NB4 (cell line): ENCODE results near the gene NRXN3.

Experiments
- DNase-seq: peaks from one replicate; pipeline ENCODE4 v3.0.0; 2010; ENCODE audit warnings: low read depth
- H3K4me3 ChIP-seq: one replicate; pipeline ENCODE4 v1.5.1; 2011; ENCODE audit warnings: mild to moderate bottlenecking, low read depth, low read length, moderate library complexity
- CTCF ChIP-seq: IDR thresholded peaks from one replicate; pipeline ENCODE4 v1.5.1; 2012; ENCODE audit warnings: low read depth, low read length
- MAX ChIP-seq: IDR thresholded peaks from 2 replicates; pipeline ENCODE4 v1.6.1; 2011; ENCODE audit warnings: low read depth, low read length
- MYC ChIP-seq: IDR thresholded peaks from 2 replicates; pipeline ENCODE4 v1.6.1; 2011; ENCODE audit warnings: low read depth, low read length
- POLR2A ChIP-seq: IDR thresholded peaks from 2 replicates; pipeline ENCODE4 v1.6.1; 2011; ENCODE audit warnings: mild to moderate bottlenecking; ENCODE audit not compliant: insufficient read length; ENCODE audit errors: extremely low read depth

Gene NRXN3

GRCh38 chr14:78313499-78313898 lies 143.3 kb downstream of the NRXN3 start:
- TF ChIP-seq MYC (no peak), CTCF (no peak), MAX (no peak), POLR2A (no peak)
- no peak for DNase-seq
- H3K4me3 ChIP-seq = no peak overlapping the region

- no peak for DNase-seq
- no peak for TF ChIP-seq MAX
- no peak for TF ChIP-seq POLR2A
- no peak for TF ChIP-seq MYC
- no peak for TF ChIP-seq CTCF
- H3K4me3 ChIP-seq = no peak overlapping the region
Measured at GRCh38 chr14:78314484-78314883, 144.3 kb downstream of the NRXN3 start.

- H3K4me3 ChIP-seq = no peak overlapping the region
- TF ChIP-seq MYC = no peak
- no peak for TF ChIP-seq POLR2A
- TF ChIP-seq MAX = no peak
- TF ChIP-seq CTCF = no peak
- no peak for DNase-seq
Measured at GRCh38 chr14:78316052-78316451, 145.9 kb downstream of the NRXN3 start.

- H3K4me3 ChIP-seq = no peak overlapping the region
- no peak for DNase-seq
- TF ChIP-seq MAX (no peak), MYC (no peak), CTCF (no peak), POLR2A (no peak)
Measured at GRCh38 chr14:78316786-78317185, 146.6 kb downstream of the NRXN3 start.

GRCh38 chr14:78319406-78319805 lies 149.2 kb downstream of the NRXN3 start:
- H3K4me3 ChIP-seq = no peak overlapping the region
- TF ChIP-seq MAX = no peak
- no peak for TF ChIP-seq CTCF
- TF ChIP-seq MYC = no peak
- TF ChIP-seq POLR2A = no peak
- no peak for DNase-seq

GRCh38 chr14:78319887-78320635 lies 149.9 kb downstream of the NRXN3 start:
- no peak for TF ChIP-seq POLR2A
- no peak overlapping the region for H3K4me3 ChIP-seq
- no peak for DNase-seq
